SKM-1 (cell line): ENCODE results near the gene EIF2S1.
A peak's percentile ranks its signal among the peaks of the same experiment; 100 is the strongest.
"Not testable (repeated sequence)": the region's sequence is repeated elsewhere in the genome, so short reads cannot be mapped to it uniquely, and the experiment has no call there.

Experiments
- DNase-seq: peaks from one replicate; lab custom pipeline; 2025; ENCODE audit not compliant: unreplicated experiment; lab: John Stamatoyannopoulos, UW

The EIF2S1 gene

DNA sequence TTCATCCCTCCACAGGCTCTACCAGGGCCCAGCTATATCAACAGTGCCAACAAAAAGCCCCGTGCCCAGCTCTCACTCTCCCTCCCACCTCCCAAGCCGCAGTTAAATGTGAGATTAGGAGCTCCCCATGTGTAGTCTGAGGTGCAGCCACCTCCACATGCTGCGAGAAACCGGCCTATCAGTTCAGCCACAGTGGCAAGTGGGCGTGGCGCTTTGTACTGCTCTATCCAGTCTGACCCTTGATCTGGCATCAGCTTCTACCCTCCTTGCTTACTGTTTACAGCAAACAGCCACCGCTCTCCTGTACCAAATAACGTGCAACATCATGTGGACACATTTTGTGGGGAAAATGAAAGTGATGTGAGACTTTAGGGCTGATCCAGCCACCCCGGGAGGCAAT, 50.2 kb downstream of the EIF2S1 start:
- no peak for DNase-seq

DNA sequence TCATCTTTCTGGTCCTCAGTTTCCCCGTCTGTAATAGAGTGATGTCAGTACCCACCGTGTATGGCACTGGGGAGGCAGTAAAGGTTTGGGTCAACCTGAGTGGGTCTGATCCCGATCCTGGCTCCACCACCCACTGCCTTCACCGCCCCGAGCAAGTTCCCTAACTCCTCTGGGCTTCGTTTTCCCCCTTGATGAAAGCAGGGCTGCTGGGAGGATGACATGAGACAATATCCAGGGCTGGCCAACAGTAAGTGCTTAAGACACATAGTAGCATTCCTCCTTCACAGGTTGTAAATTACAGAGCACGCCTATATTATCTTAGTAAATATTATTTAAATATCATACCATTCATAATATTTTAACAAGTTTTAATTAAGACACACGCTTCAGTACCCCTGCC, 51.2 kb downstream of the EIF2S1 start:
- DNase-seq: no peak

DNA sequence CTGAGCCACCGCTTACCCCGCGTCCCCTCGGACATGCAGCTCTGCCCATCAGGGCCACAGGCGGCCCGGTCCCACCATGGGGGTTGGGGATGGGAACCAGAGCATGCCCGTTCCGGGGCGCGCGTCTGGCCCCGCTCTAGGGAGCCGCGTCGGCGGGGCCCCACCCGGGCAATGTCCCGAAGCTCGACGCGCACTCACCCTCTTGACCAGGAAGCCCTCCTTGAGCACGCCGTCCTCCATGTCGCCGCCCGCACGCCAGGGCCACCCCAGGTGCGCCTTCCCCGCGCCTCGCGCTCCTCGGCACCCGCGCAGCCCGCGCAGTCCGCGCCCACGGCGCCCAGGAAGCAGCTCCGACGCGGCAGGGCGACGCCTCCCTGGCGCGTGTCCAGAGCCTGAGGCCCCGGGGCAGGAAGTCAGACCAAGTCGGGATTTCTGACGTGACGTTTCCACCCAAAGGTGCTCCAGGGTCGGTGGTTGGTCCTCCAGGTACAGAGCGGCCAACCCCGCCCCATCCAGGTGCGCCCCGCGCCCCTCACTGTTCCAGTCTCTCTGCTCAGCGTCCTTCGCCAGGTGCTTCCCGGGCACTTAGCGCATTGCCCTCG, 51.8 kb downstream of the EIF2S1 start, which contains the start of gene PLEK2:
Gene PLEK2, minus strand, starts transcription at position 346 of the 602 bp plus-strand sequence. Its CDS starts 106 bp downstream, at position 240.
- DNase-seq: no peak

DNA sequence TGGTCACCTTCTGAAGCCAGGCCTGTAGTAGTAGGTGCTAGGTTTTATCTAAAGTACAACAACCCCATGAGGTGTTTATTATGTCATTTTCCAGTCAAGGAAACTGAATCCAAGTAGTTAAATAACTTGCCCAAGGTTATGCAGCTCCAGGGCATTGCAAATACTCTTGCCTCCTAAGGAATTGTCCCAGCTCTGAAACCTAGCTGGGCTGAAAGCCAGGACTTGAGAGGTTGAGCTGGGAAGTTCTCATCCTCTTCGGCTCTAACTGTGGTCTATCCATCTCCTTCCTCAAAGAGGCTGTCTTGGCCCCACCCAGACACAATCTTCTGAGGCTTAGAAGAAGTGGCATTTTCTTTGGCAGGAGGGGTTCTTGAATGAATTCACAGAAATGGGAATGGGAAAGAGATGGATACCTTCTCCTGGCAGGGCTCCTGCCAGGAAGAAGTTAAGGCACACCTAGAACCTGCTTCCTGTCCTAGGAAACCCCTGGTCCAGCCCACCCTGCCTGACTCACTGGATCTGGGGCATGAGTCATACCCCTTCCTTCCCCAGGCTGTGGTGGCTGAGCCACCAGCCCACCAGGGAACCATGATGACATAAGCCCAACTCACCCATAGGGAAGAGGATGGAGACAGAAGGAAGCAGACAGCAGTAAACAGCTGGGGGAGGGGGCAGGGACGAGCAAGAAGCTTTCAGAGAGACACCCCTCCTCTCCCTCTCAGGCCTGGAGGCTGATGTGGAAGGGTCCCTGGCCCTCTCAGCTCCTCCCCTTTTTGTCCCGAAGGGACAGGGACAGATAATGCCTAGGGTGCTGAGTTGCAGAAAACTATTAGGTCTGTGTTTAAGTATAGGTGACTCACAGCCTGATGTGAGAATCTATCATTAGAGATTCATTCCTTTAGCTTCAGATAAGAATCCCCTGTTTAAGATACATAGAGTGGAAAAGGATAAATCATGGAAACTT, 54.0 kb downstream of the EIF2S1 start:
- no peak for DNase-seq

DNA sequence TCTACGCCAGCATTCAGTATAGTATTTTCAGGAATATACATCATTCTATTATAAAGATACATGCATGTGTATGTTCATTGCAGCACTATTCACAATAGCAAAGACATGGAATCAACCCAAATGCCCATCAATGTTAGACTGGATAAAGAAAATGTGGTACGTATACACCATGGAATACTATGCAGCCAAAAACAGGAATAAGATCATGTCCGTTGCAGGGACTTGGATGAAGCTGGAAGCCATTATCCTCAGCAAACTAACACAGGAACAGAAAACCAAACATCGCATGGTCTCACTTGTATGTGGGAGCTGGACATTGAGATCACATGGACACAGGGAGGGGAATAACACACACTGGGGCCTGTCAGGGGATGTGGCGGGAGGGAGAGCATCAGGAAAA, 55.5 kb downstream of the EIF2S1 start:
- not testable (repeated sequence) for DNase-seq

DNA sequence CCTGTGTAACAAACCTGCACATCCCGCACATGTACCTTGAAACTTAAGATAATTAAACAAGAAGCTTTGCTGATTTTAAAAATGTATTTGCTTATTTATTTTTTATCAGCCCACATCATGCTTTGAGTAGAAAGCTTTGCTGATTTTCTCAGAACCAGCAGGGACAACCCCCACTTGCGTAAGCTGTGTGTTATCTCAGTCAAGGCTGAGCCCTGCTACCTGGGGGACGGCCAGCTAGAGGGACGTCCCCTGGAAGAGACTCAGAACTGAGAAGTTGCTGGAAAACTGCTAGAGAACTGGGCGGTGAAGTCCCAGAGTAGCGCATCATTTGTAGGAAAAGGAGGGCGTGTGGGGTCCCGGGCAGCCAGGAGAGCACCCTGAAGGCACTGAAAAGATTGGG, 56.0 kb downstream of the EIF2S1 start:
- no peak for DNase-seq

DNA sequence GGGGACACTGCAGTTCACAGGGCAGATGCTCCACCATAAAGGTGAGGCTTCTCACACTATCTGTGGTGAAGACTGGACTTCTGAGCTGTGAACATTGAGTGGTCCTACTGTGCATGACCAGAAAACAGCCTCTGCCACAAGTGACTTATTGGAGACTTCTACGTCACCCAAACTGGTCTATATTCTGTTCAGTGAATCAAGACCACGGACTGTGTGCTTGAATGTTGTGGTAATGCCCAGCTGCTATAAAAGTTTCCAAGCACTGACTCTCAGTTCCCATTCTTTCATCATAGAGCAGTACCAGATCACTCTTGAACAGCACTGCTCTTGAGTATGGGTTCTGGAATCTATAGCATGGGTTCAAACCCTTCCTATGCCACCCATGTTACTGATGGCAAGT, 56.7 kb downstream of the EIF2S1 start:
- no peak for DNase-seq

DNA sequence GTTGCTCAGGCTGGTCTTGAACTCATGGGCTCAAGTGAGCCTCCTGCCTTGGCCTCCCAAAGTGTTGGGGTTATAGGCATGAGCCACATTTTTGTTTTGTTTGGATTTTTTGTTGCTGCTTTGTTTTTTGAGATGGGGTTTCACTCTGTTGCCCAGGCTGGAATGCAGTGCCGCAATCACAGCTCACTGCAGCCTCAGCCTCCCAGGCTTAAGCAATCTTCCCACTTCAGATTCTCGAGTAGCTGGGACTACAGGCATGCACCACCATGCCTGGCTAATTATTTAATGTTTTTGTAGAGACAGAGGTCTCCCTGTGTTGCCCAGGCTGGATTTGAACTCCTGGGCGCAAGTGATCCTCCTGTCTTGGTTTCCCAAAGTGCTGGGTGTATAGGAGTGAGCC, 57.5 kb downstream of the EIF2S1 start:
- no peak for DNase-seq

DNA sequence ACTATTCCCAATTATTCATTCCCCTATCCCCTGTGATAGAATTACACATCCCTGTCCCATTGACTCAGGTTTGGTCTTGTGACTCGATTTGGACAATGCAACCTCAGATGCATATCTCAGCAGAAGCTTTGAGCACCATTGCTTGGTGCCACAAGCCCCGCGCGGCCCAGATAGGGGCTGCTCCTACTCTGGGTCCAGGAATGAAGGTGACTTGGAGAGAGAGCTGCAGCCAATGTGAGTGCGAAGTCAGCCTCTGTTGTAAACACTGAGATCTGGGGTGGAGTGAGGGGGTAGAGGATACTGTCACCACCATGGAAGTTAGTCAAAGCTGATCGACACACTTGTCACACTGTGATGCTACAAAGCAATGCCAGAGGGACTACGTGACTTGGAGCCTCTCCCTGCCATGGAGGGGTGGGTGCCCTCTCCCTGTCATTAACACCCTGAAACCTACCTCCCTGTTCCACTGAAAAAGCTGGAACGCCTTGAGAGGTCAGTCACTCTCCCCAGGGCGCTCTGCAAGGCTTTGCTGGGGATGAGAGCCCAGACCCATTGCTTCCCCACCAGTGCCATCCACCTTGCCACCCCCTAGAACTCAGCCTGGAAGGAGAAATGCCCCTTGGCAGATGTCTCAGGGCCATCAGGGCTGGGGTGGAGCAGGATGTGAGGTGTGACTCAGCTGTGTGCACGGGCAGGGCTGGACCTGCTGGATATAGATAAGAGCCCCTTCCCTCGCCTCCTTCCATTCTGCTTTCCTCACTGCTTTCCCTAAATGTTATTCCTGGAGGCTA, 58.5 kb downstream of the EIF2S1 start:
- no peak for DNase-seq

DNA sequence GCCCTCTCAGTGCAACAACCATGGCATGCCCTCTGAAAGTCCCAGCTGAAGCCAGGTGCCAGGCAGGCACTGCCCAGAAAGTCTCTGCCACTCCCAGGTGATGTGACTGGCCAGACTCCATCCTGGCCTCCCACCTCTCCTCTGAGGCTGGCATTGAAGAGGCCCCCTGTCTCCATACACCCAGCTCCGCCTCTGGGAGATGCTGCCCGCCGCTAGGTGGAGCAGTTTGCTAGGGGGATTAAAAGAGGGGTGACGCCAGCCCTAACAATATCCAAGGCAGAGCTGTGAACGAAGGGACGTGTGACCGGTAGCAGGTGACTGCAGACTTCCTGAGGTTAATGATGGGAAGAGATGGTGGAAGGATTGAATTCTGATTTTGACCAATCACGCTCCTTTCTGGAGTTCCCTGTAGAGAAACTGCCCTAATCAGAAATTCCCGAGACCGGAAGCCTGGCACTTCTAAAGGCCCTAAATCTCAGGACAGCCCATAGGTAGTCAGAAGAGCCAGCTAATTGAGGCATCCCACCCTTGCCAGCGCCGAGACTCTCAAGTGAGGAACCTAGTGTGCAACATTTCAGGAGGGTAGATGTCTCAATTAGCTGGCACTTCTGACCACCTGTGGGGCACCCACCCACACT, 60.1 kb downstream of the EIF2S1 start:
- DNase-seq: no peak

DNA sequence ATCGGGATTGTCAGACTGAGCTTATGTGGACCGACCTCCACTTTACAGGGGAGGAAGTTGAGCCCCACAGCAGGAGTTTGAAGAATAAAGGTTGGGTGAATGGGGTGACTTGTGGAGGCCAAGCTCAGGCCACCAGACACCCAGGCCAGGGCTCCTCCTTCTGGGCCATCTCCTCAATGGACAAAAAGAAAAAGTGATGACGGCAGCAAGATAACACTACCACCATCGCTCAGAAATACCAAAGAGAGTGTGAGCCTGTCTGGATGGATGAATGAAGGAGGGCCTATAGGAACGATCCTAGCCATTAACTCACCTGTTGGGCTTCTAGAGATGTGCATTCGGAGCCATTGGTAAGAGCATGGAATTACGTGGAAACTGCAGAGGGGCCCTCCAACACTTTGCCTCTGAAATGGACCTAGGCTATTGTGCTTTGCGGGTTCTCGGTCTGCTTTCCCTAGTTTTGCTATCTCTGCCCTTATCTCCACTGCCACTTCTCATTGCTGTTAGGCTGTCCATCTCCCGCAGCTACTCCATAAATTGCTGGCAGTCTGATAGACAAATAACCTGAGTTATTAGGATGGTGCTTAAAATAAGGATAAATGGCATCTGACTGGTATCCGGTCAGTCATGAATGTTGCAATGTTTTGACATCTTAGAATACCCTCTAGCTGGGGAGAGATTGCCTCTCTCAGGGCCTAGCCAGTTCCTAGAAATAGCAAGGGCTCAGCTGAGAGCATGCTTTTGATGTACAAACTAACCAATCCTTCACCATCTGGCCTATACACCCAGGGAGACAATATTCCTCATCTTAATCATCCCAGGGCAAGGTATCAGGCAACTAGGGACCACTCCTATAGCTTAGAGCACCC, 61.5 kb downstream of the EIF2S1 start:
- DNase-seq: no peak

DNA sequence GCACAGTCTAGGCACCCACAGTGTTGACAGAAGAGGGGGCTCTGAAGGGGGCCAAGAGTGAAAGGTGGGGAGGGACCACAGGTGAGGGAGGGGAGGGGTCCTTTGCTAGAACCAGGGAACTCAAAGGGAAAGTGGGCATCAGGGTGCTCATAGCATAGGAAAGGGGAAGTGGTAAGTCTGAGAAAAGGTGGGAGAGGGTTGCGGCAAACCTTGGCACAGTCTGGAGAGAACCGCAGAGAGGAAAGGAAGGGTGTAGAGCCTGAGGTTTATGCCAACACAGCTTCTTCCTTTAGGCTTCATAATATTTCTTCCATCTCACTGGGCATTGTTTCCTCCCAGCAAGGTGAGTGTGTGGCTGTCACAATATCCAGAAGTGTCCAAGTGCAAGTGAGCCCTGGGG, 63.3 kb downstream of the EIF2S1 start:
- DNase-seq: no peak

DNA sequence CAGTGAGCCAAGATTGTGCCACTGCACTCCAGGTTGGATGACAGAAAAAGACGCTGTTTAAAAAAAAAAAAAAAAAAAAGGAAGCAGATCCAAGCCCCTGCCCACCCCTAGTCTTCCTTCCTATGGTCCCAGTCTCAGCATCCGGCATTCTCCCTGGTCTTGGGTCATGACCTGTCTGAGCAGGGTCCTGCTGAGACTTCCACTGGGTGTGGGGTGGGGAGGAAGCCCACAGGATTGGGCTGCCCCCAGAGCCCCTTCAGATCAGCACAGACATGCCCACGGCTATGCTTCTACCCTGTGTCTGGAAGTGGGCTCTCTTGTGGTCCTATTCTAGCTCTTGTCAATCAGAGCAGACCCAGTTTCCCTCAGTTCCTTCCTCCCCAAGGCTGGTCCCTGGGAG, 64.4 kb downstream of the EIF2S1 start:
- DNase-seq: no peak

DNA sequence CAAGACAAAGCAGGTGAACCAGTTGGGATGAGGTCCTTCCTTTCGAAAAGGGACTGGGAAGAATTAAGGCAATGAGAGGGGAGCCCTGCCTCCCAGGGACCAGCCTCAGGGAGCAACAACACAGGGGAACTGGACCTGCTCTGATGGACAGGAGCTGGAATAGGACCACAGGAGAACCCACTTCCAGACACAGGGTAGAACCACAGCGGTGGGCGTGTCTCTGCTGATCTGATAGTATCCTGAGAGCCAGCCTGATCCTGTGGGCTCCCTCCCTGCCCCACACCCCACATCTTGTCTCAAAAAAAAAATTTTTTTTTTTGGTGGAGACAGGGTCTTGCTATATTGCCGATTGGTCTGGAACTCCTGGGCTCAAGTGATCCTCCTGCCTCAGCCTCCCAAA, 65.5 kb downstream of the EIF2S1 start:
- no peak for DNase-seq

DNA sequence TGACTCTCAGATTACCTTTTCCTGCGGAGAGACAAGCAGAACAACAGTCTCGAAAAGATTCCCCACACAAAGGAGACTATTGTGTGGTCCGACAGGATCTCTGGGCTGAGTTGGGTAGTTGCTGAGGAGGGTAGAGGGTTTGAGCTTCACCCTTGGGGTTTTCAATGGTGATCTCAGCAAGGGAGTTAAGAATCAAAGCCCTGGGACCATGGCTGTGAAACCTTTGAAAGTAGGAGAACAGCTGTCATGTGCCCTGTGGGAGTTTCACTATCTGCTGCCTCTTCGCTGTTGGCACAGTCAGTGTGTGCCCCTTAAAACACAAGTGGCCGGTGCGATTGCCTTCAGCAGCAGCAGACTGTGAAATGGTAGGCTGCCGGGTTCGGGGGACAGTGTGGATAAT, 66.0 kb downstream of the EIF2S1 start:
- DNase-seq: no peak

DNA sequence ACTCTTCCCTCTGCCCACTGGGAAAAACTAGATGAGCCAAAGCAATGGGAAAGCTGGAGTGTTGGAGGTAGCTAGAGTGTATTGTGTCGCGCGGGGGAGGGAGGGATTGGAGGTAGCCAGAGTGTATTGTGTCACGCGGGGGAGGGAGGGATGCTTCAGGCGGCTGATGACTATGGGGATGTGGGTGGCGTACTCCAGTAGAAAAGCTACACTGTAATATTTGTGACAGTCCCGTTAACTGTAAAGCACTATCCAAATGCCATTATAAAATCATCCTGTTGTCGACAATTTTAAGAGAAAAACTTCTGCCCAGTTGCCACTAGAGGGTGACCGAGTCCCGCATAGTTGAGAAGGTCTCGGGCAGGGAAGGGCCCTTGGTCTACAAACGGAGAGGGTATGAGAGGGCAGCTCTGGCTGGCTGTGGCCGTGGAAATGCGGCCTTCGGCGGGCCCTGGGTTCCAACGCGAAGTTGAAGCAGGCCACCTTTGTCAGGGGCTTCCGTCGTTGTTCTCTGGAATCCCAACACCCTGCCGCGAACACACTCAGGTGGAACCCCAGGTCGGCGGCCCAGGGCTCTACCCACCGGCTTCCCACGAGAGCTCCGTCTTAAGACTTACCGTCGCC, 67.0 kb downstream of the EIF2S1 start:
- DNase-seq: peak; percentile 16

DNA sequence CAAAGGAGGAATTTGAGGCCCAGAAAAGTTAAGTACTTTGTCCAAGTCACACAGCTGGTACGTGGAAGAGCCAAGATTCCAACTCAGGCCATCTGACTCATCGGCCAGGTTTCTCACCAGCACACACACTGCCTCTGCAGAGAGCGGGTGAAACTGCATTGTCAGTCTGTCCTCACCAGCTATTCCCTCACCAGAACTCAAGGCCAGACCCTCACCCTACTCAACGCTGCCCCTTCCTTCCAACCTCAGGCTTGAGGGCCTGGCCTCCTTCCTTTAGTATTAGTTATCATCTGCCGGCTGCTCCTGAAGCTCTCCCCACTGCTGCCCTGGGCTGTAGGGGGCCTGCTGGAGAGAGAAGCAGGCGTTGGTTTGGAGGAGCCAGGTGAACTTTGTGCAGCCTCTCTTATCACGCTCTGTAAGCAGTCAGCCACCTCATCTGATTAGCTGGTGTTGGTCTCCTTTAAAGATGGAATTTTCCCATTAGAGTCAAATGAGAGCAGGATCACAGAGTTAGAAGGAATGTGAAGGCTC, 68.4 kb downstream of the EIF2S1 start:
- no peak for DNase-seq

DNA sequence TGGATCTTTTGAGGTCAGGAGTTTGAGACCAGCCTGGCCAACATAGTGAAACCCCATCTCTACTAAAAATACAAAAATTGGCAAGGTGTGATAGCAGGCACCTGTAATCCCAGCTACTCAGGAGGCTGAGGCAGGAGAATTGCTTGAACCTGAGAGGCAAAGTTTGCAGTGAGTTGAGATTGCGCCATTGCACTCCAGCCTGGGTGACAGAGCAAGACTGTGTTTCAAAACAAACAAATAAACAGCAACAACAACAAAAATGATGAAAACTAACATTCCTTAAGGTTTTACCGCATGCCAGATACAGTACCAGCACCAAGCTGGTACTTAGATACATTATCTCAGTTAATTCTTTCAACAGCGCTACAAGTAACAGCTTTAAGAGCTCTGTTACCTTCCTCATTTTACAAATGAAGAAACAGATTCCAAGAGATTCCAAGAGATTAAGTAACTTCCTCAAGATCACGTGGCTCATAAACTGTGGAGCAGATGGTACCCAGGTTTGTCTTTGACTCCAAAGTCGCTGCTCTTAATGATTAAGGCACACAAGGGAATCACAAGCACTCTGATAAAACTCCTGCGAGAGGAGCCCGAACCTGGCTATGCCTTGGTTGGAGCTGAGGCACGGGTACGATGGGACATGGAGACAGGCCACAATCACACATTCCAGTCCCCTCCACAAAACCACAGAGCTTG, 69.5 kb downstream of the EIF2S1 start:
- no peak for DNase-seq

DNA sequence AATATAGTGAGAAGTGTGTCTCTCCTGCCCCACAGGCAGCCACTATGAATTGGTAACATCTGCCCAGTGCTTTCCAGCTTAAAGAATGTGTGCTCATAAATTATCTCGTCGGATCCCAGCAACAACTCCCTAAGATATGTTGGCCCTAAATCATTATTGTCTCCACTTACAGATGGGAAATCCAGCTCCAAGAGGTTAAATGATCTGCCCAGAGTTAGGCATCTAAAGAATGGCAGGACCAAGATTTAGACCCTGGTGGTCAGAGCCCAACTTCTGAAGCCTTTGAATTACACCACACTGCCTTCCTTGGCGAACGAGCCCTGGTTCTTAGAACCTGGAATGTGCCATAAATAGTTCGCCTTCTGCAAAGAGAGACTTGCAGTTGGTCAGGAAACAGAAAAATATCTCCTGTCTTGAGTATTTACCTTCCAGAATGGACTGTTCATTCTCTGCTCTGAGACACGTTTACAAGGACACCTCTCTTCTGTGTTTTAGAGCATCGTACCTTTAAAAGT, 72.0 kb downstream of the EIF2S1 start:
- no peak for DNase-seq
